Measurements from ENCODE around the gene TNFSF18.

Gene TNFSF18

DNA sequence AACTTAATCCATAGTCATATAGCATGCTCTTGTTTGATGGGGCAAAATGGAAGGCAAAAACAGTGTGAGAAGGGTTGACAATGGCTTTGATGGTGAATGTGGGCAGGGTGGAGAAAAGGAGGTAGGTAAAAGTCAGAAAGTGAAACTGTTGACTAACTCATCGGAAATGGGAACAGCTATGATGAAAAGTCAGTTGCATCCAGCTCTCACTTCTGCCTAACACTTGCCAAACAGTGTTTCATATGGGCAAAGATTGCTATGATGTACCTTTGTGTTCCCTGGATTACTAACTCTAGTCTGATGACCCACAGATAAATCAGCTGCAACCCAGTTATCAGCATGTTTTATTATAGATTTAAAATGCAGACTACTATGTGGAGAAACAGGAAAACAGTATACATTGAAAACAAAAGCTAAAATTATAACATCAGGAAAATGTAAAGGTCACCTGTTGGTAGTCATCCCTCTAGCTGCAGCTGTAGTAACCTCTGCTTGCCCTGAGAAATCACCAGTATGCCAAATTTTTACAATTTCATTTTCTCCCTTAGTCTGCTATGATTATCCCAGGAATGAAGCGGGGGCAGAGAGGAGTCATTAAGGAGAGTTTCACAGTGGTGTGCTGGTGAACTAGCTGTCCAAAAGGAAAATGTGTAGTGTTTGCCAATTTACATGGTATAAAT, 11.7 kb downstream of the TNFSF18 start:
- DNase-seq = no peak

DNA sequence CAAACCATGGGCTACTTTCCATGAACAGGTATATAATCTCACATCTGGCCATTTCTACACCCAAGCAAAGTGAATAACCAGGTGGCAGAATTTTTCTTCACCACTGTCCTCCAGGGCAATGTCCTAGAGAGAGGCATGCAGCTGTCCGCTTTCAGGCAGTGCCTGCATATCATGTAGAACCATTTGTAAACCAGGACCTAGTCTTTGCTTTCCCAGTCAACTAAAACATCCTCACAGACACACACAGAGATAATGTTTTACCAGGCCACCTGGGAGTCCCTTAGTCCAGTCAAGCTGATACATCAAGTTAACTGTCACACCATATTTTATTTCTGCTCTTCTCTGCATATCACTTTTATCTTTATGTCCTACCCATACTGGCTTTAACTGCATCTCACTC, 26.2 kb downstream of the TNFSF18 start:
- DNase-seq = no peak

DNA sequence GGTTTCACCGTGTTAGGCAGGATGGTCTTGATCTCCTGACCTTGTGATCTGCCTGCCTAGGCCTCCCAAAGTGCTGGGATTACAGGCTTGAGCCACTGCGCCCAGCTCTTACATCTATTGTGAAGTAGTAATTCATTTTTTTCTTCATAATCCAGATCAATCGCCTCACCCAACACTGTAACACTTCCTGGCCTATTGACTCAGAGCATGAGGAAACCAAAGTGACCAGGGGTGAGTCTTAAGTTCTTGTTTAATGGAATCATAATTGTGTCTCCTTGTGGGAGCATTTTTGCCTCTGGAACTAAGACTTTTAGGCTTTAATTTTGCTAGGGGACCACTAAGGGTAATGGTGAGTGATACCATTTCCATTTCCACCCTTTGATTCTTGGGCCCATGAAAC, 27.4 kb downstream of the TNFSF18 start:
- no peak for DNase-seq

DNA sequence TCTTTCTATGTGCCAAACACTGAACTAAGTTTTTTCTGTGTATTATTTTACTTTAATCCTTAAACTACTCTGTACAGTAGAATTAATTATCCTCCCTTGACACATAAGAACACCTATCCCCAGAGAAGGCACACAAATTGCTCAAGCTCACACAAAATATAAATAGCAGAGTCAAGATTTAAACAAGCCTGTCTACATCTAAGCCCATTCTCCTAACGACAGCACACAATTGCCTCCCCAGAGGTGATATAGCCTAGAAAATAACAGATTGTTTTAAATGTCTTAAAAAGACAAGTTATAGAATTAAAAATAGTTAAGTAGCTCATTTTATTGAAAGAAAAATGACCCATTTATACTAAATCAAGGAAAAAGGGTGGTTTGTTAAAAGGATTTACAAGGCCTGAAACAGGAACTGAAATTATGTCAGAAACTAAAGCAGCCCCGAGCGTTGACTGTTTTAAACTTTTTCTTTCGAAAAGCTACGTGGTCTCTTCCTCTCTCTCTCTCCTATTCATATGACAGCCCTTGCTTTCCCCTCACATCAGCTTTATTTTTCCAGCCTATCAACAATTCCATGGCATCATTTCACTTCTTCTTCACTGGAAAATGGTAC, 30.5 kb downstream of the TNFSF18 start:
- no peak for DNase-seq

DNA sequence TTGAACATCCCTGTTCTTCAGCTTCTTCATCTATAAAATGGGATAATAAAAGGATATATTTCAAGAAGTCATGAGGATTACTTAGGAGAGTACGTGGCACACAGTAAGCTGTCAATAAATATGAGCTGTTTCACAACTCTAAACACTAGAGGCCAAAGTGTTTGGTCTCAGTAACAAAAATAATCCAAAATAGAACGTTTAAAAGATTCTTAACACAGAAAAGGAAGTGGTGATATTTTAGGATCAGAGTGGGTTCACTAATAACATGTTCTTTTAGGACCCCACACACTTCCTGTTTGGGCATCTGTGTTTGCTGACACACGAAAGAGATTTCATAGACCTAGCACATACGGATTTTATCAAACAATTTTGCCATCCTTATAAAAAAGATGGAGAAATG, 32.9 kb downstream of the TNFSF18 start:
- DNase-seq = no peak

DNA sequence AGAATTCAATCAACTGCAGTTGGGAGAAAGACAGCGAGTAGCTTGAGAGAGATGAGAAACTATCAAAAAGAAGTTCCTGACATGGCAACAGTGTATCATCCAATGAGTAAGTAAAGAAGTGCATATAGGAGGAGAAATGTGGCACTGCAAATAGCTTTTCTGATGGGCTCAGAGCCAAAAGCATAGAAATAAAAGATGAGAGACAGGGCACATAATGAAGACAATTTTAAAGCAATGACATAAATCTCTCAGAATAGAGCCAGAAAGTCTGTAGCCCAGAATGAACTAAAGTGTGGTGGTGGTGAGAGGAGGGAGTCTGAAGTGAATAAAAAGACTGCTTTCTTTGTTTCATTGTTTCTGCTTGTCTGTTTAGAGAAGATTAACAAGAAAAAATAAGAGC, 34.3 kb downstream of the TNFSF18 start:
- no peak for DNase-seq

DNA sequence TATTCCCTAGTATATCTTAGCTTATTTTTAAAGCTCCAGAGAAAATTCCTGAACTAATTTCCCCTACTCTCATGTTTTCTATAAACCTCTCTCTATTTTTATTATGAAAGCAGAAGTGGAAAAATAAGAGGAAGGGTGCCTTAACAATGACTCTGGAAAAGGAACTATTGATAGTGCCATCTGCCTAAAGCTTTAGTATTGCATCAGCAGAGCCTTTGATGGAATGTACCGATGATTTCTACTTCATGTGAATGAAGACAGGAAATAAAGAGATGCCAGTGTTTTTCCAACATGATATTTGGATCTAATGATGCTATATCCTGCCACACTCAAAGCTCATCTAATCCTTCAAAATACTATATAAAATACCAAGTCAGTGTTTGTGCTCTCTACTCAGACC, 35.1 kb downstream of the TNFSF18 start:
- no peak for DNase-seq

DNA sequence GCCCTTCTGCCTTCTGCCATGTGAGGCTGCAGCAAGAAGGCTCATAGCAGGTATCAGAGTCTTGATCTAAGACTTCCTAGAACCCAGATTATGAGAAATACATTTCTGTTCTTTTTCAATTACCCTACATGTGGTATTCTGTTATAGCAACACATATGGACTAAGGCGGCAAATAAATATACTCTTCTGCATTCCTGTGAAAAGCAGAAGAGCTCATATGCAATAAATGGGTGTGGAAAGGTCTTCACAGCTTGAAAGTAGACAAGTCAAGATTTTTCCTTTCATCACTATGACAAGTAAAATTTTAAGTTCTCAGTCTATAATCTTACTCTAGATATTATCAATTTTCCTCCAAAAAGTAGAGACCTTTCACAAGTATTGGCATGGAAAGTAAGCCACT, 36.6 kb downstream of the TNFSF18 start:
- DNase-seq = no peak

DNA sequence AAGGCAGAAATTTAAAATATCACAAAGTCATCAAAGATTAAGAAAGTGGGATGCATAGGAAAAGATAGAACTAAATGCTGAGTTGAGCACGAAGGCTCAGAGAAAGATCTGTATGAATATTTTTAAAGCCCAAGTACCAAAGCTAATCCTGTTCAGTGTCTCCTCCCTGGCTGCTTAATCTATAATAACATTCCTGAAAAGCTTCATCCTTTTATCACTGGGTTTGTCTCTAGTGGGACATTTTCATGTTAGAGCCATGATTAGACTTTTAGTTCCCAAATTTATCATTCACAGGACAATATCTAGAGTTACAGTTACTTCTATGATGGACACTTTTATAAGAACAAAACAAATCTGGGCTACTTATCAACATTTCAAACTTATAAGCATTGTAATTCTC, 38.6 kb downstream of the TNFSF18 start:
- no peak for DNase-seq

DNA sequence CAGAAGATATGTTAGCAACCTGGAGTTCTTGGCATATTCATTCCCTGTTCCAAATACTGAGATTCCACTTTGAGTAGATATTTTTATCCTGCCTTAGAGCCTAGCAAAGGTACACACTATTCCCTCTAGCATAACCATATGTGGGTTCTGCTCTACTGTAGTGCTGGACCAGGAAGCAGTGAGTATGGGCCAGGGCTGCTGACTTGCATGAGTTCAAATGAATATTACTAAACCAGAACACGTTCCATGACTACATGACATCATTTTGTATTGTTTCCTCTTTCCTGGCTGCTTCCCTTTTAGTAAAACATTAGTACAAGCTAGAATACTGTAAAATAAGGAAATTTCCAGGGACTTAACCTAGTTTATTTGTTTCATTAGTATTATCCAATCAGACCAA, 41.1 kb downstream of the TNFSF18 start:
- DNase-seq = no peak

DNA sequence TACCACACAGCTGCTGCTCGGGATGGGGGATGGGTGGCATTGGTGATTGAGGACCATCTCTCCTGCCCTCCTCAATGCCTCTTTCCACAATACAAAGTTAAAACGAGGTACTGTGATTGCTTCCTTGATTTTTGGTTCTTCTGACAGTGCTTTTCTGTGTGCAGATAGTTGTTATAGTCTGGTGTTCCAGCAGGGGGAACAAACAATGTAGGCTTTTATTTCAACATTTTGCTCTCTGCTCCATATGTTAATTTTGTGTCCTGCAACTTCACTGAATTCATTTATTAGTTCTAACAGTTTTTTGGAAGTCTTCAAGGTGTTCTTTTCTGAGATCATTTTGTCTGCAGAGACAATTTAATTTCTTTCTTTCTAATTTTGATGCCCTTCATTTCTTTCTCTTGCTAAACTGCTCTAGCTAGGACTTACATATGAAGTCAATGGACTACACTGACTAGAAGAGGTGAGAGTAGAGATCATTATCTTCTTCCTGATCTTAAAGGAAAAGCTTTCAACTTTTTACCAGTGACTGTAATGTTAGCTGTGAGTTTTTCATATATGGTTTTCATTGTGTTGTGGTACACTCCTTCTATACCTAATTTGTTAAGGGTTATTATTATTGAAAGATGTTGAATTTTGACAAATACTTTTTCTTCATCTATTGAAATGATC, 45.4 kb downstream of the TNFSF18 start:
- DNase-seq = no peak

DNA sequence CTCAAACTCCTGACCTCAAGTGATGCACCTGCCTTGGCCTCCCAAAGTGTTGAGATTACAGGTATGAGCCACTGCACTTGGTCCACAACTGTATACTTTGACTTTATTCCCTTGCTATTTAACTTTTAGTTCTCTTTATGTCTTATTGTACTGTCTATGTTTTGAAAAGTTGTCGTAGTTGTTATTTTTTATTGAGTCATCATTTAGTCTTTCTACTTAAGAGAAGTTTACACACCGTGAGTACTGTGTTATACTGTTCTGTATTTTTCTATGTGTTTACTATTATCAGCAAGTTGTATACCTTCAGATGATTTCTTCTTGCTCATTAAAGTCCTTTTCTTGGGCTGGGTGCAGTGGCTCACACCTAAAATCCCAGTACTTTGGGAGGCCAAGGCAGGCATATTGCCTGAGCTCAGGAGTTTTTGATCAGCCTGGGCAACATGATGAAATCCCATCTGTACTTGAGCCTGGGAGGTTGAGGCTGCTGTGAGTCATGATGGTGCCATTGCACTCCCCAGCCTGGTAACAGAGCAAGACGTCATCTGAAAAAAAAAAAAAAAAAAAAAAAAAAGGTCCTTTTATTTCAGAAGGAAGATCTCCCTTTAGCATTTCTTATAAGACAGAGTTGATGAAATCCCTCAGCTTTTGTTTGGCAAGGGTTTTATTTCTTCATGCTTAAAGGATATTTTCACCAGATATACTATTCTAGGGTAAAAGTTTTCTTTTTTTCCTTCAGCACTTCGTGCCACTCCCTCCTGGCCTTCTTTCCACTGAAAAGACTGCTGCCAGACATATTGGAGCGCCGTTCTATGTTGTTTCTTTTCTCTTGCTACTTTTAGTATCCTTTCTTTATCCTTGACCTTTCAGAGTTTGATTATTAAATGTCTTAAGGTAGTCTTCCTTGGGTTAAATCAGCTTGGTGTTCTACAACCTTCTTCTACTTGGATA, 47.6 kb downstream of the TNFSF18 start:
- peak; percentile 71 for DNase-seq

DNA sequence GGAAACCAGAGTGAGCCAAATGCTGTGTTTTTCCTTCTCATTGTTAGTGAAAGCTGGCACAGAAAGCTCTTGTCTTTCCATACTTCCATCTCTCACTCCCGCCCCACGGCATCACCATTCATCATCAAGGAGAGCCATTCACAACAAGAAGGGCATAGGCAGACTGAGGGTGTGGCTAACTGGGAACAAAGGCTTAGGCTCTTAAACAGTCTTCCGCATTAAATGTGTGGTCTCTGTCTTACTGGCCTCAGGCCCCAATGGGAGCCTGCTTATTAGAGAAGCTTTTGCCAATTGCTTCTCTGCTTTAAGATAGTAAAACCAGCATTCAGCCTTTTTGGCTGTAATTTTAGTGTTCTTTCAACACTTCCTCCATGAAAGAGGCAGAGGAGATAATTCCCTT, 51.4 kb downstream of the TNFSF18 start:
- no peak for DNase-seq

DNA sequence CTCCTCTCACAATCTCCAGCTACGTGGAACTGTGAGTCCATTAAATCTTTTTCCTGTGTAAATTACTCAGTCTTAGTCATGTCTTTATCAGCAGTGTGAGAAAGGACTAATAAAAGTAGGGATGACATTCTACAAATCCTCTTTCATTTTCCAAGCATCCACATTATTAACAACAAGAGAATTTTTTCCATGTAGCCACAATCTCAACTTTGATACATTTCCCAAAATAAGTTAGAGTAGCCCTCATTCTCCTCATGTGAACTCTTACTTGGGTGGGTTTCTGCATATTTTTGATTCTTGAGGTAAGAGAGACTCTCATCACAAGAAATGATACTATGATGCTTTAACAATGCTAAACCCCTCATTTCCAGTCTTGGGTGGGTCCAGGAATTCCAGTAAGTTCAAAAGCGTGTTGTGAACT, 52.8 kb downstream of the TNFSF18 start:
- DNase-seq = peak; percentile 72

DNA sequence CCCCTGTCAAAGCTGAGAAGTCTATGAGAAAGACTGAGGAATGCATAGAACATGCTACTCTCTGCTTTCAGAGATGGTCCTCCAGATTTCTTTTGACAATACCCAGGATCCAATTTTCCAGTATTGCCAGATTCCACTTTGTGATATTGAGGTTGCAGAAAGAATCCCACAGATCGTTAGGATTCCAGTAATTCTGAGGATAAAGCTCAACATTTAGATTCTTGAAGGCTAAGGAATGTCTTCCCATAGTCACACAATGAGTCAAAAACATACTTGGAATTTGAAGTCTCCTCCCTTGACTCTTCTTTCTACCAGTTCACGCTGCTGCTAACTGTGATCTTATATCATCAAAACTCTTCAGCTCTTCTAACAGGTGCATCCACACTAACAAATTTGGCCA, 57.1 kb downstream of the TNFSF18 start:
- DNase-seq = peak; percentile 90

DNA sequence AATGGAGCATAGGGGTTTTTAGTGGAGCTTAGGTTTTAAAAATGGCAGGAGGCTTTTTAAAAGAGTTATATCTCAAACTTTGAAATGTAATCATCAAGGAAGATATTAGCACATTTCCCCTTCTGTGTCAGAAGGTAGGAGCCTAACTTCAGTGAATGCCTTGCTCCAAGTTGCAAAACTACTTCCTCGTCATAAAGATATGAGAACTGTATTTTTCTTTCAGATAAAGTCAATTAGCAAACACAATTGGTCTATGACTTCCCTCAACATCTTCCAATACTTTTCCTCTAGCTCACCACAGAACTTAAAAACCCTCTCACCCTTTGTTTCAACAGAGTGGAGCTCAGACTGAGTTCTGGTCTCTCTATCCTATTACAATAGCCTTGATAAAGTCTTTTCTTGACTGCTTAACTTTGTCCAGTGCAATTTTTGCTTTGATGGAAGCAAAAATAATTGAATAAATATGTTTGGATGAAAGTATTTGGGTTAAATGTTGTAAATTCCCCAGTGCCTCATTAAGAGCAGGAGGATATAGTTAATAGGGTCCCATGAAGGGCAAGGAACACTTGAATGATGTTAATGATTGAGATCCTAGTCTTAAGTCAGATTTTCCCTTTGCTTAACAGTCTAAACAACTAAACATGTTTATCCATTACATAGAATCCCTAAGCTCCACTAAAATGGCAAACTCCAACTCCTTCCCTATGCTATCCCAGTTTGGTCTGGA, 58.9 kb downstream of the TNFSF18 start:
- no peak for DNase-seq

DNA sequence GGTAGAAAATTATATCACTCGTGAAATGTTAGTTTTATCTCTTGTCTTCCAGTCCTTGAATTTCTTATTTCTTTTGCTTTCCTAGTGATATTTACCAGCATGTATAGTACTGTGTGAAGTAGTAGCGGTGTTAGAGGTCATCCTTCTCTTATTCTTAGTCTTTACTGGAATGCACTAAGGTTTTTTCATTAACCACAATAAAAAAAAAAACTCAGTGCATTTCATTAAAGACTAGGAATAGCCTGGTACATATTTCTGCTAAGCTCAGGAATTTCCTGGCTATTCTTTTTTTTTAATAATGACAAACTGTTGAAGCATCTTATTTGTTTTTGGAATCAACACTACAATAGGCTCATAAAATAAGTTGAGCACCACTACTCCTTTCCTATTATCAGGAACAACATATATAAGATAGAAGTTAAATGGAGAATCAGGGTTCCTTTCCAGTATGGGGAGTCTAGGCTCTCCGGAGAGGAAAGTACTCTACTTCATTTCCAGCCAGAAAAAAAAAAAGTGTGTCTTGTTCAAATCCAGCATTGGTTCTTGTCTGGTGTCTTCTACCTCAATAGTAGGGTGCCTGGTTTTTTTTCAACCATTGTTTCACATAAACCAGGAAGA, 60.0 kb downstream of the TNFSF18 start:
- peak; percentile 88 for DNase-seq
